Measurements from ENCODE around the gene NAE1.

The NAE1 gene

DNA sequence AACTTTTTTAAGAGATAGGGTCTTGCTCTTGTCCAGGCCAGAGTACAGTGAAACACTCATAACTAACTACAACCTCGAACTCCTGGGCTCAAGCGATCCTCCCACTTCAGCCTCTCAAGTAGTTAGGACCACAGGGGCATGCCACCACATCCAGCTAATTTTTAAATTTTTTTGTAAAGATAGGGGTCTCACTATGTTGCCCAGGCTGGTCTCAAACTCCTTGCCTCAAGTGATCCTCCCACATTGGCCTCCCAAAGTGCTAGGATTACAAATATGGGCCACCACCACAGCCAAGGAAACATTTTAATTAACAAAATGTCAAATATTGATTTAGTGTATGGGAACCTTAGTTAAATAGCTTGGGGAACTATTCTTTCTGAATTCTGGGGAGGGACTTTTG lies 76.6 kb downstream of the NAE1 start:
- ChIA-PET CTCF (no interaction called here), POLR2A (no interaction called here)
- TF ChIP-seq LEF1 (IDR thresholded peaks at IDR 0.05; ENCODE audit: borderline replicate concordance), result no peak
- TF ChIP-seq TARDBP (IDR thresholded peaks at IDR 0.05), result no peak
- TF ChIP-seq HDGF (IDR thresholded peaks at IDR 0.05; ENCODE audit: borderline replicate concordance), result no peak
- no peak for TF ChIP-seq ELF4 (IDR thresholded peaks at IDR 0.05)
- TF ChIP-seq FOXM1 (IDR thresholded peaks at IDR 0.05; ENCODE audit: borderline replicate concordance), result no peak
- no peak for TF ChIP-seq NFRKB (IDR thresholded peaks at IDR 0.05)
- TF ChIP-seq L3MBTL2 (conservative IDR thresholded peaks at IDR 0.05), result no peak
- TF ChIP-seq CTBP1 (IDR thresholded peaks at IDR 0.05; ENCODE audit: borderline replicate concordance), result no peak
- TF ChIP-seq ARNT (IDR thresholded peaks at IDR 0.05), result no peak
- TF ChIP-seq FOXA1 (IDR thresholded peaks at IDR 0.05), result no peak
- TF ChIP-seq FOXK2 (IDR thresholded peaks at IDR 0.05), result no peak
- no peak for TF ChIP-seq ZNF384 (IDR thresholded peaks at IDR 0.05)
- TF ChIP-seq SP1 (IDR thresholded peaks at IDR 0.05), result no peak
- TF ChIP-seq, protein P1, sequence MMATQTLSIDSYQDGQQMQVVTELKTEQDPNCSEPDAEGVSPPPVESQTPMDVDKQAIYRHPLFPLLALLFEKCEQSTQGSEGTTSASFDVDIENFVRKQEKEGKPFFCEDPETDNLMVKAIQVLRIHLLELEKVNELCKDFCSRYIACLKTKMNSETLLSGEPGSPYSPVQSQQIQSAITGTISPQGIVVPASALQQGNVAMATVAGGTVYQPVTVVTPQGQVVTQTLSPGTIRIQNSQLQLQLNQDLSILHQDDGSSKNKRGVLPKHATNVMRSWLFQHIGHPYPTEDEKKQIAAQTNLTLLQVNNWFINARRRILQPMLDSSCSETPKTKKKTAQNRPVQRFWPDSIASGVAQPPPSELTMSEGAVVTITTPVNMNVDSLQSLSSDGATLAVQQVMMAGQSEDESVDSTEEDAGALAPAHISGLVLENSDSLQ (IDR thresholded peaks at IDR 0.05), result no peak
- TF ChIP-seq BHLHE40 (IDR thresholded peaks at IDR 0.05; ENCODE audit: borderline replicate concordance), result no peak
- TF ChIP-seq SUZ12 (IDR thresholded peaks at IDR 0.05), result no peak
- no peak for DNase-seq (ENCODE audit: extremely low spot score)

DNA sequence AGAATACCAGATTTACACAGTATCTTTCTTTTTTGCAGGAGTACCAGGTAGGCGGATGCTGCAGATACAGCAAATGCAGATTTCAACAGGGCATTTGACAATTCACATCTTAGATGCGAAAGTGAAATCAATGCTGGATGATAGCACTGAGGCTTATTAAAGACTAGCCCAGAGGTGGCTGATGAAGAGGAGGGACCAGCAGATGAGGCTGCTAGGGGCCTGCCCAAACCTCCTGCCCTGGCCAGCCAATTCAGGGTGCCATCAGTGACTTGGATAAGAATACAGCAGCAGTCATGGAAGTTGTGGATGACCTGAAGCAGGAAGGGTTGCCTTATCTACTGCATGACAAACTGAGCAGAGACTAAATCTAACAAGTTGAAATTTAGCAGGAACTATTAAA lies 77.8 kb downstream of the NAE1 start:
- ChIA-PET CTCF (interaction anchor here (1.1 kb wide), 1 partner anchor 9 kb away, joined by 4 read pairs; no protein-coding TSS in a partner anchor), POLR2A (no interaction called here)
- no peak for DNase-seq (ENCODE audit: extremely low spot score)
- TF ChIP-seq, protein P1 (IDR thresholded peaks at IDR 0.05), result no peak
- TF ChIP-seq TARDBP (IDR thresholded peaks at IDR 0.05) (no peak), HDGF (IDR thresholded peaks at IDR 0.05; ENCODE audit: borderline replicate concordance) (no peak), FOXA1 (IDR thresholded peaks at IDR 0.05) (no peak), FOXM1 (IDR thresholded peaks at IDR 0.05; ENCODE audit: borderline replicate concordance) (no peak), ELF4 (IDR thresholded peaks at IDR 0.05) (no peak), SUZ12 (IDR thresholded peaks at IDR 0.05) (no peak)

Measured in HEK293T (cell line).